IPS-18c (cell line): ENCODE measurements around the gene TAF3.

Source experiments
- H3K4me3 ChIP-seq: 2 replicates; pipeline ENCODE4 v1.7.0; 2013; ENCODE audit warnings: low read depth, mild to moderate bottlenecking, low read length, moderate library complexity; ENCODE audit not compliant: insufficient read depth
- H3K9me3 ChIP-seq: one replicate; pipeline ENCODE4 v1.6.1; 2013; ENCODE audit warnings: mild to moderate bottlenecking, low read length, moderate library complexity; ENCODE audit not compliant: control insufficient read depth, insufficient read depth

The TAF3 gene

GRCh38 chr10:8052341-8052955, 234.1 kb downstream of the TAF3 start:
- Histone ChIP-seq H3K4me3 (peak overlapping the region; percentile 28; the same call in 1 of the 2 replicates), H3K9me3 (no peaks in the 10 kb centered on the region)

GRCh38 chr10:8052956-8053445, 234.7 kb downstream of the TAF3 start:
- Histone ChIP-seq H3K9me3 (no peaks in the 10 kb centered on the region), H3K4me3 (peak overlapping the region; percentile 24; the same call in 1 of the 2 replicates)

DNA sequence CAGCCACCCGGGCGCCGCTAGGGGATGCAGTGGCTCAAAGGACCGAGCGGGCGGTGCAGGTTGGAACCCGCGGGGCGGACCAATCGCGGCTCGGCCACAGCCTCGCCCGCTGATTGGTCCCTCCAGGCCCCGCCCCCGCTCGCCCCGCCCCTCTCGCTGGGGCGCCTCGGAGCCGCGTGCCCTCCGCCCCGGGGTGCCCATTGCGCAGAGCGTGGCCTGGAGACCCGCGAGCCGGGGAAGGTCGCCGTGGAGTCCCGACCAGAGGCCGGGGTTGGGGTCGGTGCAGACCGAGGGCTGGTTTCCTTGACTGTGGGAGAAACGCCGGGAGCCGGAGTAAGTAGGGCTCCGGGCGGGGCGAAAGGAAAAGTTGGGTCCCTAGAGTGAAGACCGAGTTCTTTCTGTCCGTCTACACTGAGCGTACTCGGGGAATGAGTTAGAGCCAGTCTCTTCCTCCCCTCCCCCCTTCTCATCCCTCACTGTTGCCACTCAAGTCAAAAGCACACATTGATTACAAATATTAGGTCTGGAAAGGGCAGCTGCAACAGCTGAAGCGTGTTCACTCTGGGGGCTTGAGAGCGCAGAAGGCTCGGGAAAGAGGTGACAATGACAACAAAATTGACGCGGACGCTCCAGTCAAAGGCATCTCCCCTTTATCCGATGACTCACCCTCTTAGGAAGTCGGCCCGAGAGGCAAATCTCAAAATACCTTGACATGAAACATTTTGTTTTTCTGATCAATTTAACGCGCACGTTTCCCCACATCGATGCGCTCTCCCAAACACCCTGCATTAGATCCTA, 235.3 kb downstream of the TAF3 start:
- no peaks in the 10 kb centered on the region for H3K9me3 ChIP-seq
- H3K4me3 ChIP-seq: peak overlapping the region; percentile 60

- peak overlapping the region; percentile 60 for H3K4me3 ChIP-seq
- H3K9me3 ChIP-seq: no peaks in the 10 kb centered on the region
Measured at GRCh38 chr10:8054244-8054493, 235.9 kb downstream of the TAF3 start.

DNA sequence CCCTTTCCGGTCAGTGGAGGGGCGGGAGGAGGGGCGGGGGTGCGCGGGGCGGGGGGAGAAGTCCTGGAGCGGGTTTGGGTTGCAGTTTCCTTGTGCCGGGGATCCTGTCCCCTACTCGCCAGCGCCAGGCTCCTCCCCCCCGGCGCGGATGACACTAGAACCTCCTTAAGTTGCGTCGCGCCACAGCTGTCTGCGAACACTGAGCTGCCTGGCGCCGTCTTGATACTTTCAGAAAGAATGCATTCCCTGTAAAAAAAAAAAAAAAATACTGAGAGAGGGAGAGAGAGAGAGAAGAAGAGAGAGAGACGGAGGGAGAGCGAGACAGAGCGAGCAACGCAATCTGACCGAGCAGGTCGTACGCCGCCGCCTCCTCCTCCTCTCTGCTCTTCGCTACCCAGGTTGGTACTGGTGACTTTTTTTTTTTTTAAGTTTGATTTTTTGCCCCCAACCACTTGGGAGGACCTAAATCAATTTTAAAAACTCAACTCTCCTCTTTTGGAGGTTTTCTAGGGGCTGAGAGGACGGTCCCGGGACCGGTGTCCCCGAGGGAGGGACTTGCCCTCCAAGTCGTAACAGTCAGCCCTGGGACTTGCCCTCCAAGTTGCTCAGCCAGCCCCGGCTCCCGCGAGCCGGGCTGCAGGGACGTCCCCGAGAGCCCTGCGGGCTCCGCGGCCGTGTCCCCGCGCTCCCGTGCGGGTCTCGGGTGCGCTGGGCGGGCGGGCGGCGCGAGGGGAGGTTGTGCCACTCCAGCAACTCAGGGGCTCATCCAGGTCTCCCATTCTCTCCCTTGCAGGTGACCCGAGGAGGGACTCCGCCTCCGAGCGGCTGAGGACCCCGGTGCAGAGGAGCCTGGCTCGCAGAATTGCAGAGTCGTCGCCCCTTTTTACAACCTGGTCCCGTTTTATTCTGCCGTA, 236.4 kb downstream of the TAF3 start, which contains the start of gene GATA3:
Gene GATA3 (plus strand): TSS at position 195 of the 914 bp plus-strand sequence. CDS start 968 bp downstream, outside the sequence.
- peak within 1 kb of the TSS; percentile 60 for H3K4me3 ChIP-seq
- no peaks in the 10 kb centered on the region for H3K9me3 ChIP-seq

- peak overlapping the region; percentile 46 for H3K4me3 ChIP-seq
- no peaks in the 10 kb centered on the region for H3K9me3 ChIP-seq
Measured at GRCh38 chr10:8055420-8056349, 237.4 kb downstream of the TAF3 start.

DNA sequence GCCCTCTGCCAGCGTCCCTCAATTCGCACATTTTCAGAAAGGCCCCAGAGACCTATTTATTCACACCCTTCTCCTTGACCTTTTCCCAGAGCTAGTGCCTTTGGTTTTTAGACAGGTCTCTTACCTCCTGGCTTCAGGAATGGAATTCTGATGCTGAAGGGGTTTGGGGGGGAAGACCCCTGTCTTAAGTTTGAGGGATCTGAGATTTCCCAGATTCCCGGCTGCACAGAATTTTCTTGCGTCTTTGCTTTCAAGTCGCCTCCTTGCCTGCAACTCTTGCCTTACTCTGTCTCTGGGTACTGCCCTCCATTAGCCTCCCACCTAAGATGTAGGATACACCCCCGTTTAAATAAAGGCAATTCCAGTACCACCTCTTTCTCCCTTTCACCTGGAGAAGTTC, 238.1 kb downstream of the TAF3 start:
- Histone ChIP-seq H3K4me3 (peak overlapping the region; percentile 46; the same call in 1 of the 2 replicates), H3K9me3 (no peaks in the 10 kb centered on the region)

GRCh38 chr10:8056871-8057331, 238.6 kb downstream of the TAF3 start:
- Histone ChIP-seq H3K9me3 (no peaks in the 10 kb centered on the region), H3K4me3 (no peak overlapping the region; the same call in 1 of the 2 replicates)

GRCh38 chr10:8057636-8058273, 239.4 kb downstream of the TAF3 start:
- Histone ChIP-seq H3K4me3 (peak overlapping the region; percentile 34), H3K9me3 (no peaks in the 10 kb centered on the region)

- Histone ChIP-seq H3K4me3 (peak overlapping the region; percentile 34), H3K9me3 (no peaks in the 10 kb centered on the region)
Measured at GRCh38 chr10:8058274-8059111, 240.2 kb downstream of the TAF3 start.

DNA sequence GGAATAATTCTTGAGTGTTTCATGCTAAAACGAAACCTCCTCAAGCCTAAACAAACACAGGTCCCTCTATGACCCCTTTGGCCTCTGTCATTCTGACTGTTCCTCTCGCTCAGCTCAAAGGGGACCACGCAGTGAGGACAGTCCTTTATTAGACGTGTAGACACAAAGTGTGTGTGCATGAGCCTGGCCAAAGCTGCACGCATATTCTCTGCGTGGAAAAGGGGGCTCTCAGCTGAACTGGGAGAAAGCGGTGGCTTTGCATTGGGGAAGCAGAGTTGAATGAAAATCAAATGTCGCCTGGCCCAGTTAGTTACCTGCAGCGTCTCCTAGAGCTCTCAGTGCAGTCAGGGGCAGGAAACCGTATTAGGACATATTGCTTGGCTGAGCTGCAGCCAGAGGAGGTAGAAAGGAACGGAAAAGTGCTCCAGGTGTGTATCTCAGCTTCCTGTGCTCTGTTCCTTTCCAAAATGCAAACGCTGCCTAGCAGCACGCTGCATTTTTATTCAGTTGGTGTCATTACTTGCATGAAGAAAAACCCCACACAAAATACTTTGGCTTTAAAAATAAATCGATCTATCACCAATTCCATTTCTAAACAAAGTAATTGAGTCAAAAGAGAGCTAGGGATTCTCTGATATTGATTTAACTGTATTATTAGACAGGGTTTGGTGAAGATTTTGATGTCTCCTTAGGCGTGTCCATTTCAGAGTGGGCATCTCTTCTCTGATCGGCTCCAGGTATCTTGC, 241.1 kb downstream of the TAF3 start:
- H3K4me3 ChIP-seq: no peak overlapping the region

GRCh38 chr10:8060010-8060703, 241.9 kb downstream of the TAF3 start:
- no peak overlapping the region; the same call in 1 of the 2 replicates for H3K4me3 ChIP-seq
- H3K9me3 ChIP-seq: no peaks in the 10 kb centered on the region

More for the DNA sequence above, 241.1 kb downstream of the TAF3 start:
- H3K9me3 ChIP-seq: no peaks in the 10 kb centered on the region

- no peaks in the 10 kb centered on the region for H3K9me3 ChIP-seq
Measured at GRCh38 chr10:8060704-8061121, 242.4 kb downstream of the TAF3 start.

More at GRCh38 chr10:8060704-8061121, 242.4 kb downstream of the TAF3 start:
- no peak overlapping the region; the same call in 1 of the 2 replicates for H3K4me3 ChIP-seq
